Mesenchymal stem cell (in vitro differentiated cells and primary cell): ENCODE results near the gene SMARCAL1.

Source experiments
- DNase-seq: peaks from one replicate; pipeline ENCODE4 v3.0.0-alpha.2; 2013
- H2AFZ ChIP-seq: one replicate; pipeline ENCODE4 v1.6.1; 2013; ENCODE audit warnings: low read depth, mild to moderate bottlenecking, control low read depth, inconsistent platforms, low read length, moderate library complexity
- H2AK5ac ChIP-seq: 2 replicates; pipeline ENCODE4 v1.6.1; 2013; ENCODE audit warnings: low read length, moderate library complexity, mild to moderate bottlenecking, inconsistent platforms; ENCODE audit not compliant: severe bottlenecking
- H2BK120ac ChIP-seq: one replicate; pipeline ENCODE4 v1.6.1; 2013; ENCODE audit warnings: low read depth, mild to moderate bottlenecking, inconsistent platforms, low read length, moderate library complexity
- H2BK12ac ChIP-seq, 2 experiments: one replicate each; pipeline ENCODE4 v1.6.1; 2013; ENCODE audit warnings: inconsistent platforms in 2 of 2, low read length in 2 of 2, mild to moderate bottlenecking in 2 of 2, moderate library complexity in 2 of 2, control low read depth in 1 of 2
- H2BK15ac ChIP-seq: one replicate; pipeline ENCODE4 v1.6.1; 2013; ENCODE audit warnings: mild to moderate bottlenecking, low read depth, inconsistent platforms; ENCODE audit not compliant: poor library complexity, severe bottlenecking
- H2BK5ac ChIP-seq: 2 replicates; pipeline ENCODE4 v1.6.1; 2013; ENCODE audit warnings: low read depth, mild to moderate bottlenecking, low read length, control low read depth, inconsistent platforms; ENCODE audit not compliant: poor library complexity, severe bottlenecking
- H3K14ac ChIP-seq, 2 experiments: one replicate each; pipeline ENCODE4 v1.6.1; 2013; ENCODE audit warnings: inconsistent platforms in 2 of 2, low read length in 2 of 2, control low read depth in 1 of 2, mild to moderate bottlenecking in 1 of 2, moderate library complexity in 1 of 2
- H3K18ac ChIP-seq, 2 experiments: one replicate each; pipeline ENCODE4 v1.6.1; 2013; ENCODE audit warnings: inconsistent platforms in 2 of 2, low read length in 2 of 2, control low read depth in 1 of 2, low read depth in 1 of 2, mild to moderate bottlenecking in 1 of 2
- H3K23ac ChIP-seq, 2 experiments: one replicate each; pipeline ENCODE4 v1.6.1; 2013; ENCODE audit warnings: inconsistent platforms in 2 of 2, low read length in 2 of 2, mild to moderate bottlenecking in 2 of 2, moderate library complexity in 2 of 2, control low read depth in 1 of 2
- H3K27ac ChIP-seq: 2 replicates; pipeline ENCODE4 v1.5.1; 2013; ENCODE audit warnings: mild to moderate bottlenecking, moderate library complexity, low read length, control low read depth, inconsistent platforms; ENCODE audit not compliant: poor library complexity, severe bottlenecking
- H3K27me3 ChIP-seq, 2 experiments: 2 replicates each; pipeline versions ENCODE4 v1.6.1 to v1.7.0; 2013; ENCODE audit warnings: low read length in 2 of 2, mild to moderate bottlenecking in 2 of 2, moderate library complexity in 2 of 2, control low read depth in 1 of 2, inconsistent platforms in 1 of 2; ENCODE audit not compliant: control insufficient read depth in 1 of 2, insufficient read depth in 1 of 2
- H3K36me3 ChIP-seq, 2 experiments: 2 replicates each; pipeline versions ENCODE4 v1.6.1 to v1.7.0; 2013; ENCODE audit warnings: low read length in 2 of 2, control low read depth in 1 of 2, inconsistent platforms in 1 of 2, low read depth in 1 of 2, mild to moderate bottlenecking in 1 of 2; ENCODE audit not compliant: insufficient read depth in 2 of 2, control insufficient read depth in 1 of 2
- H3K4ac ChIP-seq, 2 experiments: one replicate each; pipeline ENCODE4 v1.6.1; 2013; ENCODE audit warnings: inconsistent platforms in 2 of 2, low read length in 2 of 2, mild to moderate bottlenecking in 2 of 2, moderate library complexity in 2 of 2, control low read depth in 1 of 2, low read depth in 1 of 2
- H3K4me1 ChIP-seq: 2 replicates; pipeline ENCODE4 v1.6.1; 2013; ENCODE audit warnings: low read depth, low read length, control low read depth; ENCODE audit not compliant: control insufficient read depth, insufficient read depth
- H3K4me2 ChIP-seq: 2 replicates; pipeline ENCODE4 v1.6.1; 2013; ENCODE audit warnings: low read length, mild to moderate bottlenecking, inconsistent platforms; ENCODE audit not compliant: poor library complexity, severe bottlenecking
- H3K4me3 ChIP-seq, 2 experiments: 2 replicates each; pipeline versions ENCODE4 v1.5.1 to v1.7.0; 2013; ENCODE audit warnings: low read length in 2 of 2, mild to moderate bottlenecking in 2 of 2, control low read depth in 1 of 2, low read depth in 1 of 2; ENCODE audit not compliant: insufficient read depth in 1 of 2
- H3K79me1 ChIP-seq: replicated peaks from 2 replicates; pipeline ENCODE4 v1.6.1; 2013; ENCODE audit warnings: mild to moderate bottlenecking, control low read depth, low read length, inconsistent platforms; ENCODE audit not compliant: poor library complexity, severe bottlenecking
- H3K9ac ChIP-seq: 2 replicates; pipeline ENCODE4 v1.7.0; 2013; ENCODE audit warnings: mild to moderate bottlenecking, low read length, moderate library complexity
- H3K9me3 ChIP-seq: 2 replicates; pipeline ENCODE4 v1.7.0; 2013; ENCODE audit warnings: mild to moderate bottlenecking, low read length; ENCODE audit not compliant: control insufficient read depth
- H4K8ac ChIP-seq: one replicate; pipeline ENCODE4 v1.6.1; 2013; ENCODE audit warnings: inconsistent platforms, mild to moderate bottlenecking, low read length, moderate library complexity
- H4K91ac ChIP-seq: one replicate; pipeline ENCODE4 v1.6.1; 2013; ENCODE audit warnings: mild to moderate bottlenecking, low read length, inconsistent platforms
- WGBS: methylation state at CpG from one replicate; pipeline ENCODE4 v1.1.7; 2013; ENCODE audit warnings: mixed read lengths; 5-methylcytosine and 5-hydroxymethylcytosine counted together

The SMARCAL1 gene

DNA sequence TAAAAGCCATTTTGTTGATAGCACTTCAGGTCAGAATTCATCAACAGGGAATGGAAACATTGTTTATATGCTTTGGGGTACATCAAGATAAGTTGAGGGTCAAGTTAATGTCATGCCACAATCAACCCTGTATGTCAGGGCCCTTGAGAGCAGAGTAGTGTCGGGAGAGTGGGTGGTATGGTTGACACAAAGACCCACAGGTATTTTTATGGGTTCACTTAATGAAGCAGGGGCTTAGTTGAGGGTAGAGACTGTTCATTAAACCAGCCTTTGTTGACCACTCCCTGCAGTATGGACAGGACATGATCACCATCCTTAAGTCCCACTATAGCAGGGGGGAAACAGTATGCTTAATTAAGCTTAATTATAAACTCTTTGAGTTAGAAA lies 92.1 kb downstream of the SMARCAL1 start:
- H3K79me1 ChIP-seq = peaks cover 8% of the 10 kb centered on the region
- no peak overlapping the region for H4K91ac ChIP-seq
- no peak overlapping the region for H3K14ac ChIP-seq
- no peak overlapping the region for H3K4ac ChIP-seq
- no peak overlapping the region for H3K18ac ChIP-seq
- no peak overlapping the region for H2AFZ ChIP-seq
- H3K27me3 ChIP-seq = no peaks in the 10 kb centered on the region
- H3K9ac ChIP-seq = no peak overlapping the region
- H3K4me1 ChIP-seq = peaks cover 6% of the 10 kb centered on the region
- no peak overlapping the region for H2BK120ac ChIP-seq
- no peak overlapping the region for H3K23ac ChIP-seq
- no peak overlapping the region for H2BK12ac ChIP-seq
- DNase-seq = no peak
- peaks cover 32 to 81% of the 10 kb centered on the region in 2 experiments for H3K36me3 ChIP-seq
- 67% methylated on average over 1 of the region's 1 CpG for WGBS
- no peak overlapping the region for H3K4me3 ChIP-seq
- H3K9me3 ChIP-seq = no peaks in the 10 kb centered on the region
- H2BK5ac ChIP-seq = no peak overlapping the region
- H3K4me2 ChIP-seq = no peak overlapping the region
- H3K27ac ChIP-seq = no peak overlapping the region
- H2BK15ac ChIP-seq = no peak overlapping the region
- H4K8ac ChIP-seq = no peak overlapping the region
- H2AK5ac ChIP-seq = no peak overlapping the region

DNA sequence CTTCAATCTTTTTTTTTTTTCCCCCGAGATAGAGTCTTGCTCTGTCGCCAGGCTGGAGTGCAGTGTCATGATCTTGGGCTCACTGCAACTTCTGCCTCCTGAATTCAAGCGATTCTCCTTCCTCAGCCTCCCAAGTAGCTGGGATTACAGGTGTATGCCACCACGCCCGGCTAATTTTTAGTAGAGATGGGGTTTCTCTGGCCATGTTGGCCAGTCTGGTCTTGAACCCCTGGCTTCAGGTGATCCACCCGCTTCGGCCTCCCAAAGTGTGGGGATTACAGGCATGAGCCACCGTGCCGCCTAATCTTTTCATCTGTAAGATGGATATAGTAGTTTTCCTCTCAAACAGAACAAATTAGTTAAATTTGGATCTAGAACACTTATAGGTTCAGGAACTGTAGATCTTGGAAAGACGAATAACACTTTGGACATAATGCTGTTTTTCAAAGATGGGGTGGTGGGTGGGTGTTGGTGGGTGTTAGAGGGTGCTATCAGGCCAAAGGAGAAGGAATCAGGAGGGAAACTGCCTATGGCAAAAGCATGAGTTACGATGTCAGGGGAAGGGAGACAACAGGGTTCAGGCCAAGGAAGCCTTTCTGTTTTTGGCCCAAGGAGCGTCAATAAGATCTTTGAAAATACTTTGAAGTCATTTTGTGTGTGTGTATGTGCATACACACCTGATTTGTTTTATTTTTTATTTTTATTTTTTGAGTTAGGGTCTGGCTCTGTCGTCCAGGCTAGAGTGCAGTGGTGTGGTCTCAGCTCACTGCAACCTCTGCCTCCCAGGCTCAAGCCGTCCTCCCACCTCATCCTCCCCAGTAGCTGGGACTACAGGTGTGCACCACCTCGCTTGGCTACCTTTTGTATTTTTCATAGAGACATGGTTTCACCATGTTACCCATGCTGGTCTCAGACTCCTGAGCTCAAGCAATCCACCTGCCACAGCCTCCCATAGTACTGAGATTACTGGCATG lies 93.1 kb downstream of the SMARCAL1 start:
- H3K14ac ChIP-seq = no peak overlapping the region
- H3K4me2 ChIP-seq = no peak overlapping the region
- no peak overlapping the region for H2AFZ ChIP-seq
- H3K9me3 ChIP-seq = no peaks in the 10 kb centered on the region
- H3K27me3 ChIP-seq = no peaks in the 10 kb centered on the region
- no peak overlapping the region for H3K4me3 ChIP-seq
- H3K23ac ChIP-seq = no peak overlapping the region
- H2BK120ac ChIP-seq = no peak overlapping the region
- H2AK5ac ChIP-seq = no peak overlapping the region
- H2BK5ac ChIP-seq = no peak overlapping the region
- H2BK12ac ChIP-seq = no peak overlapping the region
- H3K18ac ChIP-seq = no peak overlapping the region
- WGBS = 96% methylated on average over 10 of the region's 15 CpGs
- H4K91ac ChIP-seq = no peak overlapping the region
- no peak overlapping the region for H3K9ac ChIP-seq
- peaks cover 10% of the 10 kb centered on the region for H3K79me1 ChIP-seq
- DNase-seq = no peak
- peaks cover 5% of the 10 kb centered on the region for H3K4me1 ChIP-seq
- peaks cover 35 to 71% of the 10 kb centered on the region in 2 experiments for H3K36me3 ChIP-seq
- H3K27ac ChIP-seq = no peak overlapping the region
- H3K4ac ChIP-seq = no peak overlapping the region
- no peak overlapping the region for H2BK15ac ChIP-seq
- no peak overlapping the region for H4K8ac ChIP-seq

DNA sequence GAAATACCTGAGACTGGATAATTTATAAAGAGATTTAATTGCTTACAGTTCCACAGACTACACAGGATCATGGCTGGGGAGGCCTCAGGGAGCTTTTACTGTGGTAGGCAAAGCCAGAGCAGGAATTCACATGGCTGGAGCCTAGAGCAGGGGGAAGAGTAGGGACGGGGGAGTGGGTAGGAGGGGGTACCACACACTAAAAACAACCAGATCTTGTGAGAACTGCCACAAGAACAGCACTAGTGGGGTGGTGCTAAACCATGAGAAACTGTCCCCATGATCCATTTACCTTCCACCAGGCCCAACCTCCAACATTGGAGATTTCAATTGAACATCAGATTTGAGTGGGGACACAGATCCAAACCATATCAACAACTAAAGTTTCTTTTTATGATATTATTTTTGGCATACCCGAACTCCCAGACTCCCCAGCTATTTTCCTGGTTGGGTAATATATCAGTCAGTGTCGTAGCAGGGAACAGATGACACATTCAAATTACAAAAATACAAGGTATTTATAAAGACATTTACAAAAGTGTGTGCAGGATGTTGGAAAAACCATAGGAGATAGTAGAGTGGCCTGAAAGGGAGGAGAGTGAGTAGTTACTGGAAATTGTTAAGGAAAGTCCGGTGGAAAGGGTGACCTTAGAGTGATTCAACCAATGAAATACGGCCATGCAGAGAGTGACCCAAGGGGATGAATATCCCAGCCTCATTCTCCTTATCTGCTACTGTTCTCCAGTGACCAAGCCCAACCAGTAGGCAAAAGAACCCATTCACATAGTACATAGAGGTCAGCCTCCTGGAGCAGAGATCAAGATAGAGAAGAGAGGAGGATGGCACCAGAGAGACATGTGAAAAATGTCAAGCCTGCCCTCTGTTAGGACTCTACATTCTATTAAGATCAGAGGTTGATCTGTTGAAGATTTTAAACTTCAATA lies 95.2 kb downstream of the SMARCAL1 start:
- Histone ChIP-seq H3K27ac (no peak overlapping the region), H3K36me3 (peaks cover 29 to 50% of the 10 kb centered on the region in 2 experiments), H3K4me2 (no peak overlapping the region), H3K27me3 (no peaks in the 10 kb centered on the region), H3K79me1 (peaks cover 10% of the 10 kb centered on the region), H2AFZ (no peak overlapping the region), H4K8ac (no peak overlapping the region), H2AK5ac (no peak overlapping the region), H2BK12ac (no peak overlapping the region), H3K4me3 (no peak overlapping the region), H3K18ac (peak overlapping the region in 1 of 2 experiments; percentile 66), H3K4ac (no peak overlapping the region), H3K9me3 (no peaks in the 10 kb centered on the region), H4K91ac (no peak overlapping the region), H3K4me1 (peaks cover 3% of the 10 kb centered on the region), H2BK5ac (no peak overlapping the region), H3K14ac (no peak overlapping the region), H3K23ac (no peak overlapping the region), H3K9ac (no peak overlapping the region), H2BK15ac (no peak overlapping the region), H2BK120ac (no peak overlapping the region)
- 83% methylated on average over 1 of the region's 5 CpGs for WGBS
- no peak for DNase-seq

GRCh38 chr2:216508229-216508628 lies 95.9 kb downstream of the SMARCAL1 start:
- no peaks in the 10 kb centered on the region for H3K9me3 ChIP-seq
- no peak overlapping the region for H2AK5ac ChIP-seq
- no peak overlapping the region for H2AFZ ChIP-seq
- H3K27ac ChIP-seq = no peak overlapping the region
- peaks cover 8% of the 10 kb centered on the region for H3K79me1 ChIP-seq
- peak overlapping the region in 1 of 2 experiments; percentile 60 for H3K23ac ChIP-seq
- WGBS = no CpG with 5 or more reads among the region's 1 CpG
- H3K4ac ChIP-seq = no peak overlapping the region
- H2BK5ac ChIP-seq = no peak overlapping the region
- DNase-seq = no peak
- H3K9ac ChIP-seq = no peak overlapping the region
- no peak overlapping the region for H2BK120ac ChIP-seq
- H3K36me3 ChIP-seq = peaks cover 26 to 47% of the 10 kb centered on the region in 2 experiments
- H3K18ac ChIP-seq = no peak overlapping the region
- H3K4me2 ChIP-seq = no peak overlapping the region
- no peak overlapping the region for H2BK15ac ChIP-seq
- no peak overlapping the region for H4K91ac ChIP-seq
- peaks cover 2% of the 10 kb centered on the region for H3K4me1 ChIP-seq
- no peak overlapping the region for H4K8ac ChIP-seq
- H2BK12ac ChIP-seq = no peak overlapping the region
- no peak overlapping the region for H3K14ac ChIP-seq
- no peak overlapping the region for H3K4me3 ChIP-seq
- no peaks in the 10 kb centered on the region for H3K27me3 ChIP-seq
